ENCODE measurements around the gene VEZF1. TPM values are rescaled to one million over a fixed set of nuclear protein-coding genes. Genes with fewer than 3 reads are reported as not detected.

Gene VEZF1
- total and polyA plus RNA-seq, 2 of the 8 experiments (the other 6 are each of a cell fraction or from before 2014, with no cell fraction given): 28.9 to 61.9 TPM

Small RNAs within 50 kb of the gene (small RNA-seq; reads per million reads assigned to genes)
- not detected for gene AC015813.4 (ENCODE audit: insufficient read depth)

Other genes starting within 250 kb of the VEZF1 start
- not detected in 2 replicates for gene CCDC182, start 243.0 kb downstream of the VEZF1 start, total RNA-seq (2021; fragmentation: NEBNext Ultra II Directional; extraction: Animal tissue kit (Norgen Biotek cat#: 25700))
- gene CCDC182, start 243.0 kb downstream of the VEZF1 start, polyA plus RNA-seq (2011; rRNA removed): not detected in 2 replicates
- gene MRPS23, start 138.2 kb downstream of the VEZF1 start, total RNA-seq (2021; fragmentation: NEBNext Ultra II Directional; extraction: Animal tissue kit (Norgen Biotek cat#: 25700)): 60.4 and 73.4 TPM in 2 replicates
- gene MRPS23, start 138.2 kb downstream of the VEZF1 start, polyA plus RNA-seq (2011; rRNA removed): 32.9 and 38.6 TPM in 2 replicates
- gene CUEDC1, start 32.8 kb downstream of the VEZF1 start, total RNA-seq (2021; fragmentation: NEBNext Ultra II Directional; extraction: Animal tissue kit (Norgen Biotek cat#: 25700)): 7.8 and 10.7 TPM in 2 replicates
- gene CUEDC1, start 32.8 kb downstream of the VEZF1 start, polyA plus RNA-seq (2011; rRNA removed): 4.0 and 6.7 TPM in 2 replicates
- gene SRSF1, start 19.0 kb upstream of the VEZF1 start, total RNA-seq (2021; fragmentation: NEBNext Ultra II Directional; extraction: Animal tissue kit (Norgen Biotek cat#: 25700)): 429 and 433 TPM in 2 replicates
- gene SRSF1, start 19.0 kb upstream of the VEZF1 start, polyA plus RNA-seq (2011; rRNA removed): 149 and 300 TPM in 2 replicates
- gene DYNLL2, start 95.2 kb upstream of the VEZF1 start, total RNA-seq (2021; fragmentation: NEBNext Ultra II Directional; extraction: Animal tissue kit (Norgen Biotek cat#: 25700)): 49.7 and 52.7 TPM in 2 replicates
- 19.8 and 21.6 TPM in 2 replicates for gene DYNLL2, start 95.2 kb upstream of the VEZF1 start, polyA plus RNA-seq (2011; rRNA removed)
- 0.32 and 0.33 TPM in 2 replicates for gene OR4D1, start 160.1 kb upstream of the VEZF1 start, total RNA-seq (2021; fragmentation: NEBNext Ultra II Directional; extraction: Animal tissue kit (Norgen Biotek cat#: 25700))
- 0.39 and 0.44 TPM in 2 replicates for gene OR4D1, start 160.1 kb upstream of the VEZF1 start, polyA plus RNA-seq (2011; rRNA removed)
- not detected in 2 replicates for gene OR4D2, start 178.7 kb upstream of the VEZF1 start, total RNA-seq (2021; fragmentation: NEBNext Ultra II Directional; extraction: Animal tissue kit (Norgen Biotek cat#: 25700))
- gene OR4D2, start 178.7 kb upstream of the VEZF1 start, polyA plus RNA-seq (2011; rRNA removed): not detected in 2 replicates
- gene EPX, start 204.5 kb upstream of the VEZF1 start, total RNA-seq (2021; fragmentation: NEBNext Ultra II Directional; extraction: Animal tissue kit (Norgen Biotek cat#: 25700)): not detected in 2 replicates
- gene EPX, start 204.5 kb upstream of the VEZF1 start, polyA plus RNA-seq (2011; rRNA removed): not detected in 2 replicates
- 20.6 and 21.7 TPM in 2 replicates for gene MKS1, start 231.0 kb upstream of the VEZF1 start, total RNA-seq (2021; fragmentation: NEBNext Ultra II Directional; extraction: Animal tissue kit (Norgen Biotek cat#: 25700))
- gene MKS1, start 231.0 kb upstream of the VEZF1 start, polyA plus RNA-seq (2011; rRNA removed): 12.0 and 15.3 TPM in 2 replicates

All from H1 (cell line).